ENCODE results near the gene INPP4B.

INPP4B gene

DNA sequence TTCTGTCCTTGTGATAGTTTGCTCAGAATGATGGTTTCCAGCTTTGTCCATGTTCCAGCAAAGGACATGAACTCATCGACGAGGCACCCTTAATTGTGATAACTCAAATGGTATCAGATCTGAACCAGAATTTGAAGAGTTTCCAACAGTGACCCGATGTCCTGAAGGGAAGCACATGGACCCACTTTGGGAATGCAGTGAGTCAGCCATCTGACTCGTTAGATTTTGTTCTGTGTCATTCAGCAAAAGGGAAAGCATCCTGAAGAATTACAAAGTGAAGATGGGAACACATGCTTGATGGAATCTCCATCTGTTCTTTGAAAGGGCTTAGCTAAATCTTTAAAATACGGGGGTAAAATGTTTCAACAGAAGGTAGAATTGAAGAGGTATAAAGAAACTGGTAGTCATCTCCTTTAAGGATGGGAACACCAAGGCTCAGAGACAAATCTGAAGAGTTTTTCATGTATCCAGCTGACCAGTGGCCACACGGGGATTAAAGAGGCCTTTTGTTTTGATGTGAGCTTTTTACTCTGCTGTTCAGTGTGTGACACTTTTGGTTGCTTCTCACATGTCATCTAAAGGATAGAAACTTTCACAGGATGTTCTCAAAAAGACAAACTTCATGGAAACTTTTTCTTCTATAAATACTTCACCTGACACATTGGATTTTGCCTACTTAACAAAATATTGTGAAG, 393.8 kb downstream of the INPP4B start:
- peak; percentile 61 for DNase-seq

DNA sequence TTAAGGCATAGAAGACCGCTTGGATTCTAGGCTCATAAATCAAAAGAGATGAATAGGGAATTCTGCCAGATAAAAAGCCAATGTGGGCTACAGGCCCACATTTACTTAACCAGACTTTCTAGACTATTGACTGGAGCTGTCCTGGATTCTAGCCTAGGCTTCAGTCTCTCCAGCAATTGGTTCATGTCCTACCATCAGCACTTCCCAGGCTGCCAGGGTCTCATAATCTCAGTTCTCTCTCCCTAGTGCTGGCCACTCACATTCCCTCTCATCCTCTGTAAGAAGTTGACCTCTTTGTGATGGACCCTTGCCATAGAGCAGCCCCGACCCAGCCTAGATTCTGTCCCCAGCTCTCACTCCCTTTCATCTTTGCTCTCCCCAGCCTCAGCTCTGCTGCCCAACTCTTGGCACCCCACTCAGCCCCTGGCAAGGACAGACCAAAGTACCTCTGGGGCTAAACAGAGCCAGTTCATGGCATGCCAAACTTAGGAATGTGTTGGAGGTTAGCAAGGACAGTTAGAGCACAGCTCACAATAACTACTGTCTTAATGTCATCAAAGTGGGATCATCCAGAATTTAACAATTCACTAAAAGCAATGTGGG, 396.2 kb downstream of the INPP4B start:
- DNase-seq: no peak

DNA sequence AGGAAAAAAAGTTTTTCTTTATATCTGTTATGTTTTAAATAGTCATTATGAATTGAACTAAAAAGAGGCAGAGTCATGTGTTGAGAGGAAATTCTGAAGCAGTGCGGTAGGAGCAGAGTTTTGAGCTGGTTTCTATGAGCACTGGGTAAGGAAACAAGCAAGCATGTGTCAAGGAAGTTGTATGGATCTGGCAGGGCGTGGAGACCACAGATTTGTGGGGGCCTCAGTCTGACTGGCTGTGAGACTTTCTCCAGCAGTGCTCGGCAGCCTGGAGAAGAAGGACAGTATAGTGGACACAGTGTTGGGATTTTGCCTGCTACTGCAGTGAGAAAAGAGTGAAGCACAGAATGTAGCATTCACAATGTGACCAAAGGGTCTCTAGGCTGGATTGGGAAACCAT, 399.1 kb downstream of the INPP4B start:
- no peak for DNase-seq

DNA sequence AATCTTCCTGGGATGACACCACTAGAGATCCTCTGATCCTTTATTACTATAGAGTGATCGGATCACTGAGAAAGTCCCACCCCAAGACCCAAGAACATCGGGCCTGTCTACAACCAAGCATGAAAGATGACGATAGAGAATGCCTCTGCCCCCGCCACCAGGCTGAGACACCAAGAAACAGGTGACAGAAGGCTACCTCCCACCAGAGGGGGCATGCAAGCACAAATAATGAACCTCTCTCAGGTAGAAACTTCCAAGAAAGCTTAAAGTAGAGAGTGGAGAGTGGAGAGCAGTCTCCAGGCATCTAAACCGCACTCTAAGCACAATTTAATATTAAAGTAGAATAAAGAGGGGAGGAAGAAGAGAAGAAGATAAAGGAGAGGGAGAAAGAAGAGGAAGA, 402.6 kb downstream of the INPP4B start:
- DNase-seq: no peak

DNA sequence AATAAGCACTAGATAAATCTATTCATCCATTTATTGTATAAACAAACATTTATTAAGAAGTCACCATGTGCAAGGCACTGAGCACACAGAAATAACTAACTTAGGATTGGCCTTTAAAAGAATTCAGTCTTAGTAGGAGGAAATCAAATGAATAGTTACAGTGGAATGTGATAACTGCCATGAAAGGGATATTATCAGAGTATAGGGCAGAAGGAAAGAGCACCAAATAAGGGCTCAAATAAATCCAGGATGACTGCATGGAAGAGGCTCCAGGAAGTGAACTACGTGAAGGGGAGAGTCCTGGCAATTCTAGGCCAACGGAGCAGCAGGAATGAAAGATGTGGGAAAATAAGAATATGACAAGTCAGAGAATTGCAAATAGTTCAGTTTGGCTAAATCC, 406.0 kb downstream of the INPP4B start:
- DNase-seq: peak; percentile 43

DNA sequence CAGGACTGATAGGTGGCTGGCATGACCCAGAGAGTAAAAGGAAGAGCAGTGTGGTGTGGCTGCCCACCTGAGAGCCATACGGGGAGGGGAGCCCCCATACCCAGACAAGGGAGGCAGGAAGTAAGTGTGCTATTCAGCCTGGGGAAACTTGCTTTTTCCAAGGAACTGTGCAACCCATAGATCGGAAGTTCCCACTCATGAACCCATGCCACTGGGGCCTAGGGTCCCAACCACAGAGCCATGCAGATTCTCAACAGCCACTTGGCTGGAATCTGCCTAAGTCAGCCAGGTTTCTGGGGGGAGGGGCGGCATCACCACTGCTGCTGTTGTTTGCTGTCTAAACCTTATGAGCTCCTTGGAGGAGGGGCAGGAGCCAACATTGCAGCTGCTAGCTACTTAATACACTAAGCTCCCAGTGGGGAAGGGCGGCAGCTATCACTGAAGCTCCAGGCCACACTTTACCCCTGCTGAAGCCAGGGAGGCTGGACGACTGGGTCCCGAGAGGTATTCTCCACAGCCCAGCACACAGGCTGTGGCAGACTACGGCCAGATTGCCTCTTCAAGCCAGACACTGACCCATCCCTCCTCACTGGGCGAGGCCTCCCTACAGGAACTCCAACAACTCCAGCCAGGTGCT, 410.4 kb downstream of the INPP4B start:
- DNase-seq: no peak

DNA sequence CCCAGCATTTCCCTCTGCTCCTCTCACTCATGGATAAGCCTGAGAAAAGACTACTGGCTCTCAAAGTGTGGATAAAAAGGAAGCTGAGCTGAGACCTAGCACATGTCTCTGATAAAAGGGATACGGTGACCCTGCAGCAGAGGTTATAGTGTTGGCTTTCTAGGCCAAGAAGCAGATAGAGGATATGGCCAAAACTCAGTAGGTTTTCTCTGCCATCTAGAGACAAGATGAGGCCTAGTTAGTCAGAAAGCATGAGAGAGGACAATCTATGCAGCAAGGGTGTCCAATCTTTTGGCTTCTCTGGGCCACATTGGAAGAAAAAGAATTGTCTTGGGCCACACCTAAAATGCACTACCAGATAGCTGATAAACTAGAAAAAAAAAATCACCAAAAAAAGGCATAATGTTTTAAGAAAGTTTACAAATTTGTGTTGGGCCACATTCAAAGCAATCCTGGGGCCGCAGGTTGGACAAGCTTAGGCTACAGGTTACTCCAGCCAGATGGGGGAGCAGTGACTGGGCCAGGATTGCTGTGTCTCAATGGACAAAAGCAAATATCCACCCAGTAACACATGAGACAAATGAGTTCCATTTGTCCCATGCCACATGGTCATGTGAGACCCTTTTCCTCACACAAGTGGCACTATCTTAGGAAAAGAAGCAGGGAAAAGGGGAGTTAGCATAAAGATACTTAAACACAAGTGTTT, 411.4 kb downstream of the INPP4B start:
- DNase-seq: no peak

DNA sequence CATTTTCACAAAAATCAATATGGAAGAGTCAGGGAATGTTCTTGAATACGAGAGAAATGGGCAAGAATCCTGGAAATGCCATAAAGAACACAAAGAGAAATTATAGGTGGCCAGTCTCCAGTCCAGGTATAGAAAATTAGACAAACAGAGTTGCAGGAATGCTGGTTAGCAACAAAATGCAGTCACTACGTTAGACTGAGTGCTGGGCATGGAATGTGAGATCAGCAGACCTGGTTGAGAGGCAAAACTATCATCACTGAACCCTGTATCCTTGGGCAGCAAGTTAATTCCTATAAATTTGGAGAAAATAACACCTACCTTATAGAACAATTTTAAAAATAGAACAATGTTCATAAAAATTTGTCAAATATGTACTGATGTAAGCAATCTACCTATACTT, 417.4 kb downstream of the INPP4B start:
- no peak for DNase-seq

DNA sequence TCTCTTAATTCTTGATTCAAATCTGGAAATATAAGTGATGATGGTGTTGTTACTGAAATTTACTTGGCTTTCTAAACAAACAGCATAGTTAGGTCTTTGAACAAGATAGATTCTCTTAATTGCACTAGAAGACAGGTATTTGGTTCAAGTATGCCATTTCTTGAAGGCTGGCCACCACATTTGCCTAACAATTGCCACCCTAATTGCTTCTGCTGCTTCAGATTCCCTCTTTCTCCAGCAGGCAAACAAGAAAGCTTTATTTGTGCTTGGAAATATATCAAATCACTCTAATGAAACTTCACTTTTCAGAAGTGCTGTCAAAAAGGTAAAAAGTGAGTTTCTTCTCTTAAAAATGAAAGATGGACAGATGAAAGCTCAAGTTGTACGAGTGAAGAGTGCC, 418.6 kb downstream of the INPP4B start:
- no peak for DNase-seq

DNA sequence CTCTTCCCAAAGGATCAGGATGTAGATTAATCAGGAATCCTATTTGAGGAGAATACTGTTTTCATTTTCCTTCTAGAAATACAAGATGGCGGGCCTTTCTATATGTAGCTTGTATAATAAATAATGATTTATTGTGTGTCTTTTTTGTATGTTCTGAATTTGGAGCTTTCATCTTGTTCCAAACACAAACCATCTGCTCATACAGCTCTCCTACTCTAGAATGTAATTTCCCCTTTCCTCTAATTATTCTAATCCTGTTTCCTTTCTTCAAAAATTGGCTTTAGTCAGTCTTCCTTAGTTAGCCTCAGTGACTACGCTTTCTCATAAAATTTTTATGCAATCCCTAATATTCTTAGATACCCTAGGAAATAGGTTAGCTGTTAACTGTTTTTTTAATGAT, 422.2 kb downstream of the INPP4B start:
- no peak for DNase-seq

DNA sequence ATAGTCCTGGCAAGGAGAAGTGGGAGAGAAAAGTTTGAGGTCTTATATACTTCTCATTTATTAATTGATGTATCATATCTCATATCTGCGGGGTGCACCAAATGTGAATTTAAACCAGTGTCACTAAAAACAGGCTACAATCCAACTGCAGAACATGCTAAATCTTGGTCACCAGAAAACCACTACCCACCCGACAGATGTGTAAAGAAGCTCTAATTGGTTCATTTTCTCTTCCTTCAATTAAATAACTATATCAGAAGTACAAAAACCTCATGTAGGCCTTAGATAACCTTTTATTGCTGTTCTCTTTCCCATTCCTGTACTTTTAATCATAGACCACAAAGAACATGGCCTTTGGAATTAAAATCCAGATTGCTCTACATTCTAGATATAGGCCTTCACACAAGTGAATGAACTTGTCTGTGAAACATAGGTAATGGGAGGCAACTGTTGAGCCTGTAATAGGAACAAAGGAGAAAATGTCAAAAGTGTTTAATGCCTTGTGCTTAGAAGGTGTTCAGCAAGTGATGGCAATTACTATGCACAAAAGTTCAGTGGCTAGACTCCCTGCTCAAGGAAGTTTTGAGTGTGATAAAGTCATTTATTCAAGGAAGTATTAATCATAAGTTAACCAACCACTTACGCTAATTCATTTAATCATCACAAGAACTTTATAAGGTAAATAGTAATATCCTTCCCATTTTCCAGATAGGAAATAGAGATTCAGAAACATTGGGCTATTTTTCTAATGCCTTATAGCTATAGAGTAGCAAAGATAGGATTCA, 425.6 kb downstream of the INPP4B start:
- DNase-seq: no peak

DNA sequence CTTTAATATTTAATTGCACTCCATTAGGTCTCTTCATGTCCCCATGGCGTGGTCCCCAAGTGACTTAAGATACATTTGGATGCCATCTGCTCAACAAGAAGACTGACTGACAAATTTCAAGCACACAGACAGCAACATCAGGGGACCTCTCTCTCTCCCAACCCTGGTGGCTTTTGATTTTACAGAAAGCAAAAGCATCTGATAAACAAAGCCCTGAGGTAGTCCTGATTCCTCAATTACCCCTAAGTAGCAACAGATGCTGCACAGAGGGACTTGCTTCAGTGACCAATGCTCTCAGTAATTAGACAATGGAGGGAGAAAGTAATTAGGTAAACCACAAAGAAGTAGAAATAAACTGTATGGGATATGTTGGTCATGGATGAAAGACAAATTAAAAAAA, 426.4 kb downstream of the INPP4B start:
- no peak for DNase-seq

DNA sequence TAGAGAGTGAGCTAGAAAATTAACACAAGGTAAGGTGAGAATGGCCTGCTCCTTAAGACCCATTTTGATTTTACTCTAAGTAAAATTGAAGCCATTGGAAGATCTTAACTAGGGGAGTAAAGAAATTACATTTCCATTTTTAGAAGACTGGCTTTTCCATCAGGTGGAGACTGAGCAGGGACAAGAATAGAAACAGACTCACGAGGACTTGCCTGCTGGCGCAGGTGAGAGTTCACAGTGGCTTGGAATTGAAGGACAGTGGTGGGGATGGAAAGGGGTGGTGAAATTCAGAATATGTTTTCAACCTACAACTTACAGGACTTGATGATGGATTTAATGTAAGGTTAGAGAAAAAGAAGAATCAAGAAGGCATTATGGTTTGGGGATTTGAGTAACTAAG, 427.4 kb downstream of the INPP4B start:
- no peak for DNase-seq

DNA sequence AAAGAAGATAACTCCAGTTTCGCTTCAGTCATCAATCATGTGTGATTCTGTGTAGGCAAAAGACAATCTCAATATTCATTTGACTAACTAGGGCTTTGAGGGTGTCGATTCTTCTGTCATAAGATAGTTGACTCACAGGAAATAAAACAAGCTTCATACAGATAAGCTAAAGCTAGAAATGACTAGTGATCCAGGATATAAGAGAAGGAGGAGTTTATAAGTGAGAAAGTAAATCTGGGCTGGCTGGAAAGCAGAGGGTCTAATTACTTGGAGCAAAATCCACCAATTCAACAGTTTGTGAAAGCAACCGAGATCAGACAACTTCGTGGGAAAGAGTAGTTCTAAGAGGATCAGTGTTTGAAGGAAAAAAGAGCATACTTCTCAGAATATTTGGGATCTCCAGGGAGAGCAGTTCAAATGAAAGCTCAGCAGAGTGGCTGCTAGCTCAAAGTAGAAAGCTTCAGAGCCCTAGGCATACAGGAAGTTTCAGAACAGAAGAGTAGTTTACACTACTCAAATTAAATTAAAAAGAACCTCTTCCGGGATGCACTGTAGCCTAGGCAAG, 429.3 kb downstream of the INPP4B start:
- DNase-seq: peak; percentile 17

DNA sequence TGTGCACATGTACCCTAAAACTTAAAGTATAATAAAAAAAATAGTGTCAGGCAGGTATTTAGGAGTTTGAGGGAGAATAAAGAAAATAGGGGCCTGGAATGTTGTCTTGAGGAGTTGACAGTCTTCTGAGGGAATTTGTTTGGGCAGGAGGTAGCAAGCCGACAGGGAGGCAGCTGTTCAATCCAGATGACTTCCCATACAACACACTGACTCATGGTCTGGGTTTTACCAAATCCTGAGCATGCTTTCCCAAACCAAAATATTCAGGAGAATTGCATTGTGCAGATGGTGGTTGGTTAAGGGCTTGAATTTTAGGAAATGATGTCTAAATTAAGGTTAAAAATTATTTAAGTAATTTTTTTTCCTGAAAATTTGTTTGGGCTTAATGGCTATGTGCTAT, 430.0 kb downstream of the INPP4B start:
- peak; percentile 42 for DNase-seq

DNA sequence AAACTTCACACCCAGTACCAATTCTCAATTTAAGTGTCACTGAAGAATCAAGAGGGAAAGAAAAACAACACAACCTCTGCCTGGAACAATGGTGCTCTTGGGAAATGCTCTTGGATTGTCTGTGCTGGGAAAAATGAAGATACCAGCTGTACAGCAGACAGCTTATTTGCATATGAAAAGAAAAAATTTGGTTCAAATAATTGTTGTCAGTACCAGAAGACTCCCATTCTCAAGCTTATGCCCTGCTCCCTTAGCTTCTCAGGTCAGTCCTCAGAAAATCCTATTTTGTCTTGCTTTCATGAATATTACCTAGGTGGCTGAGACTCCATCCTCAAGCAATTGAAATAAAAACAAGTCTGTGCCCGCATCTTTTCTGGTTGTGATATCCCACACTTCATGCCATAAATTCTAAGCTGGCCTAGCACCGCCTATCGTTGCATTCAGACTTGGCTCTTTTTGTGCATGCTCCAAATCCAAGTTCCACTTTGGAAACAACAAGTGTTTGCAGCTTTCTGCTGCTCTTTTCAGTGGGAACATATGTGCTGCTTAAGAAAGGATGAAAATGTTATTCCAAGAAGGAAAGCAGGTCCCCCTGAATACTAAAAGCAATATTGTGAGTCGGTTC, 431.6 kb downstream of the INPP4B start:
- DNase-seq: no peak

DNA sequence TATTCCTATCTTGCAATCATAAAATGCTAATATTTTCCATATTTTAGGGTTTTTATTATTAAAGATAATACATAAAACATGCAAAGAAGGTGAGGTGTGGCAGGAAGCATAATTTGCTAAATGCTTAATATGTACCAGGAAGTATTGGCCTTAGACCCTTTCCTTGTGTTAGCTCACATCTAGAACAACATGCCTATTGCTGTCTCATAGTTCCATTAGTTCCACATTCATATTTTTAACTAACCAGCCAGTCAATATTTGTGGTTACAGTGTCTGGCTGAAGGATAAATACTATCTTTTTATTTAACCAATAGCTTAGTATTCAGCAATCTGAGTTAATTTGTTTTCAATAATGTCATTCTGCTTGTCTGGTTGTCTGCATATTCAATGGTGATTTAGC, 432.6 kb downstream of the INPP4B start:
- no peak for DNase-seq

DNA sequence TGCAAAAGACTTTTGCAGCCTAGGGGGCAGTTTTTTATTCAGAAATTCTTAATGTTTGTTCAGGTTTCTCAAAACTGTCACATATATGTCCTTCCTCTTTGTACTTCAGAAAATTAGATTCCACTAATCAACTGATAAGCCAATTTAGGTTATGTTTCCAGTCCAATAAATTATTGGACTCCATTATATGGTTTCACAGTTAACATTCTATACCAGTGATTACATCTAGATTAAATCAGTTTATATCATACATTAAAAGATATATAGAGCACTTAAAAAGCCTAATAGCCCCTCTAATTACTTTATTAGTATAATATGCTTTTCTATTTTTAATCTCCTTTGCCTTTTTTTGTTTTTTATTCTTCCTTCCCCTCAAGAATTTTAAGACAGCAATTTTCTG, 434.1 kb downstream of the INPP4B start:
- no peak for DNase-seq

DNA sequence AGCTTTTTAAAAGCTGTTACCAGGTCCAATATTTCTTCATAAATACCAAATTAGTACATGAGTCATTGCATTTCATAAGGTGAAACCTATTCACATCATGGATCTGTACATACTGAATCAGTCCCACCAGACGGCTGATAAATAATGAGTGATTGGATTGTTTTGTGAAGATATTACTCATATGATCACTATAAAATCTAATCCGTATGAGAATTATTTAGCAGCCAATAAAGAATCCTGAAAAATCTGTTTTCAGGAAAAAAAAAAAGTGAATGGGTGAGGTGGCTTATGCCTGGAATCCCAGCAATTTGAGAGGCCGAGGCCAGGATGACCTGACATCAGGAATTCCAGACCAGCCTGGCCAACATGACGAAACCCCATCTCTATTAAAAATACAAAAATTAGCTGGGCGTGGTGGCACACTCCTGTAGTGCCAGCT, 438.1 kb downstream of the INPP4B start:
- DNase-seq: peak; percentile 91

DNA sequence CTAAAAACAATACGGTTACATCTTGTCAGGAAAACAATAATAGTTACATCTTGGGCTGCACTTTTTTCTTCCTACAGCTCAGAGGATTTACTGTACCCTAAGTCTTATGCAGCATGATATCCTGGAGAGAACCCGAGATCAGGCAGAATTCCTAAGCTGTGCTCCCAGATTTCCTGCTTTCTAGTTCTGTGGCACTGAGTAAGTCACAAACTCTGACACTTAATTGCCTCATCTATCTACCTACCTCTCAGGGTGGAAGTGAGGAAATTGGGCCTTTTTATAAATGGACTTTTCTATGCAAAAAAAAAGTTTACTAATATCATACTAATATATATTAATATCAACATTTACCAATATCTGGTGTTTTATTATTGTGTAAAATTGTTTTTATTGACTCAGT, 438.5 kb downstream of the INPP4B start:
- DNase-seq: peak; percentile 51

DNA sequence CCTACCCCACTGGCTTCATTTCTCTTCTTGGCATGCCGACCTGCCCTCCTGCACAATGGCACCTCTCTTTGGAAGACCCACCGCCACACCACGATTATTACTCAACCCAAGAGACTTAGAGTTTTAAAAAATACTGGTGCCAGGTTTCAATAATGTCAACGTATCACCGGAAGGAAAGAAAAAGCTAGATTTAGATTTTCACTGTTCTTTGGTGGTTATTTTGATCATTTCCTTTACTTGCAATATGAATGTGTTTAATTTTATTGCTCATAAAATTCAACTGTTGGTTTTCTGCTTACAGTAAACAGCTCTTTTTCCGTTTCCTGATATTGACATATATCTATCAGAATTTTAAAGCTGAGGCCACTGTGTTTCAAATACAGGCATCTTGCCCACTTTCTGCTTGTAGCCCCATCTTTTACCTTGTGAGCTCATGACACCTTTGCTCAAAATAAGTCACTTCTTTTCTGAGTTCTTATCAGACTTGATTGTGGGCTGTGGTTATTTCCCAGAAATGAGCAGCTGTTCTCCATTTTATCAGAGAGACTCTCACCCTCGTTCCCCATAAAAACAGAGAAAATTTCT, 439.1 kb downstream of the INPP4B start:
- DNase-seq: no peak

DNA sequence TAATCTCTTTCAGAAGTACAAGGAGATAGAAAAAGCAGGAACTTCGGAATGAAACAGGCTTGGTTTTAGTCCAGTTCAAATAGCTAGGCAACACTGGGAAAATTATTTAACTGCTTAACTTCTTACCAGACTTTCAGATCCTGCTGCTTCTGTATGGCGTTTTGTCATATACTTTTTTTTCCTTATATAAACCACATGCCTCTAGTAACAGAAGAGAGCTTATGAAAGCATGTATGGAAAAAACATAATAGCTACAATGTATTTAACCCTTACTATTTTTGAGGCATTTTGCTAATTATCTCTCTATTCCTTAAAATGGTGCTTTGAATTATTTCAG, 439.6 kb downstream of the INPP4B start:
- no peak for DNase-seq
